Measurements from ENCODE around the gene RHOT2. TPM values are rescaled to one million over a fixed set of nuclear protein-coding genes. Genes with fewer than 3 reads are reported as not detected.

The RHOT2 gene
- total and polyA plus RNA-seq, 2 of the 8 experiments (the other 6 are each of a cell fraction or from before 2014, with no cell fraction given), result 149 to 194 TPM

DNA sequence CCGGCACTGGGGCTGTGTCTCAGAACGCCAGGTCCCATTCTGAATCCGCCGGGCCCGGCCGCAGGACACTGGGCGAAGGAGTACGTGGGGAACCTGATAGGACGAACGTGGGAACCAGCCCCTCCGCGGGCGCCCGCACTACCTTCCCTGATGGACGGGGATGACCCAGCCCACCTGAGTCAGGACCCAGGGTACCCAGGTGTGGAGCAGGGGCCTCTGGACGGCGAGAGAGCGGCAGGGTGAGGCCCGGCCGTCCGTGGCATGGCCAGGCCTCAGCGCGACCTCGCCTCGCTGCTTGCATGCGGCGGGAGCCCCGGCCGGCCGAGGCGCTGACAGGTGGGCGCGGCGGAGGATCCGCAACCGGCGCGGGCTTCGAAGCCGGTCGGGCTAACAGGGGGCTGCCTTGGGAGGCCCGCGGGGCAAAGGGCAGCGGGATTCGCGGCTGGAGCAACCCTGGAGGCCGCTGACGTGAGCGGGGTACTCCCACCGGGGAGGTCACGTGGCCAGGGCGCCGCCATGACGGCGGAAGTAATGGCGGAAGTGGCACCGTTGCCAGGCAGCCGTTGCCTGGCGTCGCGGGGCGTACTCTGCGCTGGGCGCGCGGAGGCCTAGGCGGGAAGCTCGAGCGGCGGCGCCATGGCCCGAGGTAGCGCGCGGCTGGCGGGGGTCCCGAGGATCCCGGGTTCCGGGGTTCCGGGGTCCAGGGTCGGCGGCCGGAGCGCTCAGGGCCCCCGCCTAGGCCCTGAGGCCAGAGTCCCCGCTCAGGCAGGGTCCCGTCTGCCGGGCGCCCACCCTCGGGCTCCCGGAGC, 18.9 kb upstream of the RHOT2 start, which contains the start of gene WDR90 (continued):
- no peak for TF ChIP-seq CHD7 (IDR thresholded peaks at IDR 0.05; ENCODE audit: insufficient replicate concordance, low read length)
- no peak for TF ChIP-seq BCL11A (IDR thresholded peaks at IDR 0.05; ENCODE audit: low read depth in 2 of 2, low read length in 2 of 2)
- no peak for TF ChIP-seq FOSL1 (IDR thresholded peaks at IDR 0.05; ENCODE audit: insufficient read depth, low read depth, low read length)
- no peak for TF ChIP-seq BRCA1 (IDR thresholded peaks at IDR 0.05; ENCODE audit: low read depth, low read length)
- TF ChIP-seq, protein P1, sequence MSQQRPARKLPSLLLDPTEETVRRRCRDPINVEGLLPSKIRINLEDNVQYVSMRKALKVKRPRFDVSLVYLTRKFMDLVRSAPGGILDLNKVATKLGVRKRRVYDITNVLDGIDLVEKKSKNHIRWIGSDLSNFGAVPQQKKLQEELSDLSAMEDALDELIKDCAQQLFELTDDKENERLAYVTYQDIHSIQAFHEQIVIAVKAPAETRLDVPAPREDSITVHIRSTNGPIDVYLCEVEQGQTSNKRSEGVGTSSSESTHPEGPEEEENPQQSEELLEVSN (IDR thresholded peaks at IDR 0.05), result peak; percentile 71
- no peak for TF ChIP-seq SIRT6 (IDR thresholded peaks at IDR 0.05; ENCODE audit: low read length)
- TF ChIP-seq POLR2A (IDR thresholded peaks at IDR 0.05; ENCODE audit: control extremely low read depth in 1 of 2, low read depth in 2 of 2, low read length in 2 of 2), result peak in 1 of 2 experiments; percentile 49; a peak in 1 of 3 replicates
- no peak for TF ChIP-seq TAF7 (optimal IDR thresholded peaks at IDR 0.05; ENCODE audit: borderline replicate concordance, low read depth, low read length)
- TF ChIP-seq TCF12 (IDR thresholded peaks at IDR 0.05; ENCODE audit: low read depth, low read length), result no peak
- peak; percentile 94 to 99 for TF ChIP-seq SIN3A (conservative IDR thresholded peaks at IDR 0.05 in 1 of 2, IDR thresholded peaks at IDR 0.05 in 1 of 2; ENCODE audit: low read depth in 1 of 2, low read length in 2 of 2)

All from H1 (cell line).